Body of pancreas (tissue), 4 donors: ENCODE measurements around the gene NOS1. TPM values are rescaled to one million over a fixed set of nuclear protein-coding genes. Genes with fewer than 3 reads are reported as not detected.

Experiments used
- ATAC-seq: fragments of 150-250 bp; one replicate; pipeline ENCODE4 v1.9.1; 2016
- DNase-seq, 4 donors: peaks; one replicate each; pipeline ENCODE4 v3.0.0-alpha.2; 2019
- H3K27ac ChIP-seq, 4 donors: fragments of 200-600 bp; sonication (generic); 1 replicate in 3 of 4; 2 replicates in 1 of 4; pipeline versions ENCODE4 v1.5.1 to v1.6.1; 2016 to 2019; ENCODE audit warnings: mild to moderate bottlenecking in 1 of 4, mixed read lengths in 1 of 4, moderate library complexity in 1 of 4
- H3K27me3 ChIP-seq, 2 donors: fragments of 200-600 bp; sonication (generic); one replicate each; pipeline ENCODE4 v1.6.0; 2016; ENCODE audit warnings: mild to moderate bottlenecking in 1 of 2
- H3K36me3 ChIP-seq, 2 donors: fragments of 200-600 bp; sonication (generic); replicated peaks in 1 of 2; 2 replicates each; pipeline ENCODE4 v1.5.1; 2016; ENCODE audit warnings: low read depth in 2 of 2; ENCODE audit not compliant: insufficient read depth in 1 of 2
- H3K4me1 ChIP-seq: fragments of 200-600 bp; sonication (generic); one replicate; pipeline ENCODE4 v1.6.0; 2016
- H3K4me3 ChIP-seq, 2 donors: fragments of 200-600 bp; sonication (generic); 1 replicate in 1 of 2; 2 replicates in 1 of 2; pipeline ENCODE4 v1.5.1; 2016 to 2019
- H3K9me3 ChIP-seq, 3 donors: fragments of 200-600 bp; sonication (generic); 1 replicate in 2 of 3; 2 replicates in 1 of 3; pipeline ENCODE4 v1.5.1; 2016
- POLR2A ChIP-seq, 3 donors: fragments of 450-650 bp; IDR thresholded peaks; one replicate each; pipeline ENCODE4 v1.6.1; 2016; ENCODE audit warnings: antibody characterized with exemption in 3 of 3, mild to moderate bottlenecking in 2 of 3
- WGBS, 2 donors: methylation state at CpG; one replicate each; pipeline ENCODE4 v1.1.5; 2017; 5-methylcytosine and 5-hydroxymethylcytosine counted together
- intact Hi-C: fragments of 100-400 bp; cut with DNase I; formaldehyde crosslinking; loops from one replicate; pipeline ENCODE4 v1.15.1; 2023
- total RNA-seq, 2 donors: library from RNA; depleted of rRNA; stranded (reverse); fragments of >200 nt; gene quantifications; one replicate each; pipeline ENCODE4 v1.1.0, GENCODE V29; 2016
- TF ChIP-seq, protein P1 (sequence below), 7 experiments: fragments of 450-650 bp in 4 of 7; fragments of 200-600 bp in 3 of 7; sonication (generic) in 3 of 7; IDR thresholded peaks; one replicate each; pipeline ENCODE4 v1.5.1; 2016 to 2019; ENCODE audit warnings: antibody characterized with exemption in 7 of 7

The NOS1 gene
- total RNA-seq, 2 donors from 2014 or later: 0.78 to 12.9 TPM

DNA sequence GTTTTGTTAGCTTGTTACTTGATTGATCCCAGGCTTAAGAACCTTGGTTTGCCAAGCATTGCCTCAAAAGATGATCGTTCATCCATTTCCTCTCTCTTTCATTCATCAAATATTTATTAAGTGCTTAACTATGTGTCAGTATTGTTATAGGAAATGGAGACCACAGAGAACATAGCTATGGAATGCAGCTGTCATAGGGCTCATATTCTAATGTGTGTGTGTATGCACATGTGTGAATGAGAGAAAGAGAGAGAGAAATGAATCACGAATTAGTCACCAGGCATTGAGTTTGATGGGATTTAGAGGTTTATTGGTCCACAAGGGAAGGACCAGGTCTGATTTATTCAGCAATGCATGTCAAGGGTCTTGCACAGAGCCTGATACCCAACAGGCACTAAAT lies 100.2 kb downstream of the NOS1 start:
- no peak overlapping the region for H3K27ac ChIP-seq
- WGBS, 2 donors: 79 to 87% methylated on average over 2 of the region's 2 CpGs
- no peak for DNase-seq

DNA sequence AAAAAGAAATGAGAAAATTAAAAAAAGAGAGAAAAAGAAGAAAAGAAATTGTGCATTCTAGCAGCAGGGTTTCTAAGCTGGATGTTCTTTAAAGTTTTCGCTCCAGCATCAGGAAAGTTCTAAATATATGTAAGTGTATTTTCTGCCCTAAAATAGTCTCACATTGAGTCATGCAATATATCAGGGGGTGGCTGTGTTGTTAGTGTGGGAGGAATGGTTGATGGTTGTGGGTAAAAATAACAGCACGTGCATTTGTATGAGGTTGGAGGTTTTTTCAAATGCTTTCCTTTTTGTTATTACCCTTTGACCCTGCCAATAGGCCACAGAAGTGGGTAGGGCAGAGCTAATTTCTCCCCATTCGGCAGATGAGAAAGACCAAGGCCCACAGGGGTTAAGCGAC lies 106.0 kb downstream of the NOS1 start:
- H3K4me1 ChIP-seq: no peaks in the 10 kb centered on the region
- H3K27me3 ChIP-seq: no peaks in the 10 kb centered on the region
- DNase-seq: no peak
- no peak for TF ChIP-seq POLR2A (IDR thresholded peaks at IDR 0.05)
- TF ChIP-seq, protein P1, sequence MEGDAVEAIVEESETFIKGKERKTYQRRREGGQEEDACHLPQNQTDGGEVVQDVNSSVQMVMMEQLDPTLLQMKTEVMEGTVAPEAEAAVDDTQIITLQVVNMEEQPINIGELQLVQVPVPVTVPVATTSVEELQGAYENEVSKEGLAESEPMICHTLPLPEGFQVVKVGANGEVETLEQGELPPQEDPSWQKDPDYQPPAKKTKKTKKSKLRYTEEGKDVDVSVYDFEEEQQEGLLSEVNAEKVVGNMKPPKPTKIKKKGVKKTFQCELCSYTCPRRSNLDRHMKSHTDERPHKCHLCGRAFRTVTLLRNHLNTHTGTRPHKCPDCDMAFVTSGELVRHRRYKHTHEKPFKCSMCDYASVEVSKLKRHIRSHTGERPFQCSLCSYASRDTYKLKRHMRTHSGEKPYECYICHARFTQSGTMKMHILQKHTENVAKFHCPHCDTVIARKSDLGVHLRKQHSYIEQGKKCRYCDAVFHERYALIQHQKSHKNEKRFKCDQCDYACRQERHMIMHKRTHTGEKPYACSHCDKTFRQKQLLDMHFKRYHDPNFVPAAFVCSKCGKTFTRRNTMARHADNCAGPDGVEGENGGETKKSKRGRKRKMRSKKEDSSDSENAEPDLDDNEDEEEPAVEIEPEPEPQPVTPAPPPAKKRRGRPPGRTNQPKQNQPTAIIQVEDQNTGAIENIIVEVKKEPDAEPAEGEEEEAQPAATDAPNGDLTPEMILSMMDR (IDR thresholded peaks at IDR 0.05): no peak
- H3K9me3 ChIP-seq: peaks cover 0 to 6% (median 0%) of the 10 kb centered on the region in 3 donors
- no peak overlapping the region for H3K4me3 ChIP-seq
- H3K27ac ChIP-seq: no peak overlapping the region
- H3K36me3 ChIP-seq: no peaks in the 10 kb centered on the region
- intact Hi-C loops: no loop called here
- WGBS, 2 donors: 87% methylated on average over 4 of the region's 4 CpGs
- ATAC-seq: no peak

More for the DNA sequence above, 100.2 kb downstream of the NOS1 start:
- H3K27me3 ChIP-seq: no peaks in the 10 kb centered on the region
- no peaks in the 10 kb centered on the region for H3K4me1 ChIP-seq
- ATAC-seq: no peak
- TF ChIP-seq, protein P1 (IDR thresholded peaks at IDR 0.05): no peak
- no peak for TF ChIP-seq POLR2A (IDR thresholded peaks at IDR 0.05)
- H3K9me3 ChIP-seq: no peaks in the 10 kb centered on the region
- no peak overlapping the region for H3K4me3 ChIP-seq
- intact Hi-C loops: no loop called here
- H3K36me3 ChIP-seq: no peaks in the 10 kb centered on the region

DNA sequence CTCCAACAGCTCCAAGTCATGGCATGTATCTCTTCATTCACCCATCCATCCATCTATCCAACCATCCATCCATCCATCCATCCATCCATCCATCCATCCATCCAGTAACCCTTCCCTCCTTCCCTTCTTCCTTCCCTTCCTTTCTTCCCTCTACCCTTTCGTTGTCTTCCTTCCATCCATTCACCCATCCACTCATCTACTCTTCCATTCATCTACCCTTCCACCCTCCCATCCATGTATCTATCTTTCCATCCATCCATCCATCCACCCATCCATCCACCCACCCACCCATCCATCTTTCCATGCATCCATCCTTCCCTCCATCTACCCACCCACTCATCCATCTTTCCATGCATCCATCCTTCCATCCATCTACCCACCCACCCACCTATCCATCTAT lies 117.9 kb downstream of the NOS1 start:
- H3K4me3 ChIP-seq: no peak overlapping the region
- H3K27ac ChIP-seq: no peak overlapping the region
- no peaks in the 10 kb centered on the region for H3K27me3 ChIP-seq
- 91 to 92% methylated on average over 1 of the region's 1 CpG for WGBS, 2 donors
- peaks cover 5% of the 10 kb centered on the region for H3K4me1 ChIP-seq
- intact Hi-C loops: no loop called here
- ATAC-seq: no peak
- DNase-seq: no peak
- H3K36me3 ChIP-seq: no peaks in the 10 kb centered on the region
- no peaks in the 10 kb centered on the region for H3K9me3 ChIP-seq
- TF ChIP-seq, protein P1 (IDR thresholded peaks at IDR 0.05): no peak
- TF ChIP-seq POLR2A (IDR thresholded peaks at IDR 0.05): no peak

DNA sequence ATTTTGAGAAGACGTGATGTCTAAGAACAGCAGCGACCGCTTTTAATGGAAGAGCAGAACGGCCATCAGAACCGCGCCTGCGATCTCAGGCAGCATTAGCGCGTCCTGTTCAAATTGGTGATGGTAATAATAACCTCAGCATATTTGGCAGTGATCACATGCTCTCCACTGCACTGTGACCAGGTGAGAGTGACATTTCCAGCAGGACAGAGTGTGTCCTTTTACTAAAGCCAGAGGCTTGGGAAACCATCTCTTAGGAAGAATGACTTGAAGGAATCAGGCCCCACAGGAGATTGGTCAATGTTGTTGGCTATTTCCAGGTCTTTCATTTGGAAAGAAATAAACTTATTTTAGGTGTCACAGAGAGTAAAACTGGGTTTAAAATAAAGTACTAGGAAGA lies 119.7 kb downstream of the NOS1 start:
- Histone ChIP-seq H3K4me3 (no peak overlapping the region), H3K27me3 (no peaks in the 10 kb centered on the region), H3K9me3 (no peaks in the 10 kb centered on the region), H3K4me1 (peaks cover 5% of the 10 kb centered on the region), H3K27ac (no peak overlapping the region), H3K36me3 (no peaks in the 10 kb centered on the region)
- WGBS, 2 donors: 94 to 96% methylated on average over 9 of the region's 9 CpGs
- ATAC-seq (no peak), DNase-seq (no peak)
- TF ChIP-seq POLR2A (IDR thresholded peaks at IDR 0.05): no peak
- TF ChIP-seq, protein P1 (IDR thresholded peaks at IDR 0.05): no peak
- intact Hi-C loops: no loop called here

DNA sequence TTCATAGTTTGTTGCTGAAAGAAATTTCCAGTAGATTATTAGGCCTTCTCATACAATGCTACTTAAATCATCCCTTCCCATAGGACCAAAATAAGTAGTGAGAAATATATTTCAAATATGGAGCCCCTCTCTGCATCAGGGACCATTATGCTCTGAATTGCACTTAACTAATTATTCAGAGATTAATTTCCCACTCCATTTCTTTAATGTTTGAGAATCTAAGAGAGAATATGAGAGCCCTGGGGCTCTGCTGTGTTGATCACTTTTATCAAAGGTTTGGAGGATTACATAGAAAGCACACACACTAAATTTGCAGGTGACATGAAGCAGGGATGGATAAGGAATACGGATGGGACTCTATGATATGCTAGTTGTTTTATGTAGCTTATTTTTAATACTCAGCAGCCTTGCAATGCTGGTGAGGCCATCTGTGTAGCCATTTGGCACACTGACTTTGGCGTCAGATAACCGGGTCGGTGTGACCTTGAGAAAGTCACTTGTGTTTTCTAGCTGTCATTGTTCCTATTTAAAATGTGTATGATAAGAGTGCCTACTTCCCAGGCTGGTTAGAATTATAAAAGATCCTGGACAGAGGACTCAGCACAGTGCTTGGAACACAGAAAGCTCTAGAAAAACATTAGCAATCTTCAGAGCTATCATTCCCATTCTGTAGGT lies 121.2 kb downstream of the NOS1 start:
- ATAC-seq: no peak
- no peak overlapping the region for H3K4me3 ChIP-seq
- 6 to 14% methylated on average over 4 of the region's 4 CpGs for WGBS, 2 donors
- DNase-seq: peak; percentile 12 to 52 (median 22)
- H3K9me3 ChIP-seq: no peaks in the 10 kb centered on the region
- intact Hi-C loops: no loop called here
- no peak for TF ChIP-seq POLR2A (IDR thresholded peaks at IDR 0.05)
- TF ChIP-seq, protein P1 (IDR thresholded peaks at IDR 0.05): no peak
- no peaks in the 10 kb centered on the region for H3K36me3 ChIP-seq
- H3K27me3 ChIP-seq: no peaks in the 10 kb centered on the region
- H3K4me1 ChIP-seq: peaks cover 5% of the 10 kb centered on the region
- no peak overlapping the region for H3K27ac ChIP-seq
